ENCODE data around the gene SUPT3H.

DNA sequence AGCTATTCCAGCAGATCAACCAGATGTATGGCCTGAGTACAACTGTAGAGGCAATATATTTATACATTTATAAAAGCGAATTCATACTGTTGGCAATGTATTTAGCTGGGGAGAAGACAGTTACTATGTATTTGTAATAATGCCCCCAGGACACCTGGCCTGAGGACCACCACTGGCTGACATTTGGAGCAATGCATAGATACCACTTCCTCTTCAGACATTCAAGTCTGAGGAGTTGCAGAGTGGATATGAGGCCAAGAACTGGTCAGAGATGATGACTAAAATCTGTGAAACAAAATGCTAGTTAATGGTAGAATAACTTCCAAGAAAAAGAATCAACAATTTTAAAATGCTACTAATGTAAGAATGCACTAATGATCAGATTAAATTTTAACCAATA is 527.9 kb downstream of the SUPT3H start:
- TF ChIP-seq, protein P1, sequence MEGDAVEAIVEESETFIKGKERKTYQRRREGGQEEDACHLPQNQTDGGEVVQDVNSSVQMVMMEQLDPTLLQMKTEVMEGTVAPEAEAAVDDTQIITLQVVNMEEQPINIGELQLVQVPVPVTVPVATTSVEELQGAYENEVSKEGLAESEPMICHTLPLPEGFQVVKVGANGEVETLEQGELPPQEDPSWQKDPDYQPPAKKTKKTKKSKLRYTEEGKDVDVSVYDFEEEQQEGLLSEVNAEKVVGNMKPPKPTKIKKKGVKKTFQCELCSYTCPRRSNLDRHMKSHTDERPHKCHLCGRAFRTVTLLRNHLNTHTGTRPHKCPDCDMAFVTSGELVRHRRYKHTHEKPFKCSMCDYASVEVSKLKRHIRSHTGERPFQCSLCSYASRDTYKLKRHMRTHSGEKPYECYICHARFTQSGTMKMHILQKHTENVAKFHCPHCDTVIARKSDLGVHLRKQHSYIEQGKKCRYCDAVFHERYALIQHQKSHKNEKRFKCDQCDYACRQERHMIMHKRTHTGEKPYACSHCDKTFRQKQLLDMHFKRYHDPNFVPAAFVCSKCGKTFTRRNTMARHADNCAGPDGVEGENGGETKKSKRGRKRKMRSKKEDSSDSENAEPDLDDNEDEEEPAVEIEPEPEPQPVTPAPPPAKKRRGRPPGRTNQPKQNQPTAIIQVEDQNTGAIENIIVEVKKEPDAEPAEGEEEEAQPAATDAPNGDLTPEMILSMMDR (IDR thresholded peaks at IDR 0.05), result no peak
- no peak for TF ChIP-seq POLR2AphosphoS5 (IDR thresholded peaks at IDR 0.05)
- TF ChIP-seq POLR2A (IDR thresholded peaks at IDR 0.05), result no peak

Measured in transverse colon (tissue), 4 donors.